GM19372 (cell line): Measurements from ENCODE around the gene MAN2B2.

Experiments used
- ATAC-seq: cut with Tn5 transposase; IDR thresholded peaks from one replicate; pipeline ENCODE4 v1.9.1; 2021; ENCODE audit warnings: mild to moderate bottlenecking, low read depth, moderate library complexity; ENCODE audit not compliant: unreplicated experiment

Gene MAN2B2

GRCh38 chr4:6592804-6593563 lies 18.0 kb downstream of the MAN2B2 start:
- ATAC-seq = no peak

DNA sequence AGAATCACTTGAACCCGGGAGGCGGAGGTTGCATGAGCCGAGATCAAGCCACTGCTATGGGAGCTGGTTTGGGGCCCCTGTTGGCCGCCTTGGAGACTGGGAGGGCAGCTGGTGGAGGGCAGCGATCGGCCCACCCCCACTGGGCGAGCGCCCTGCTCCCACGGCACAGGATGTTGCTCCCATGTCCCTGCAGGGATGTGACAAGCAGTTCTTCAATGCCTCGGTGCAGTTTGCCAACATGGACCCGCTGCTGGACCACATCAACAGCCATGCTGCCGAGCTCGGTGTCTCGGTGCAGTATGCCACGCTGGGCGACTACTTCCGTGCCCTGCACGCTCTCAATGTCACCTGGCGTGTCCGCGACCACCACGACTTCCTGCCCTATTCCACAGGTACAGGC lies 19.4 kb downstream of the MAN2B2 start:
- ATAC-seq = no peak

GRCh38 chr4:6594826-6595355 lies 19.9 kb downstream of the MAN2B2 start:
- no peak for ATAC-seq

- ATAC-seq = no peak
Observed at GRCh38 chr4:6595897-6596537, 21.0 kb downstream of the MAN2B2 start.

DNA sequence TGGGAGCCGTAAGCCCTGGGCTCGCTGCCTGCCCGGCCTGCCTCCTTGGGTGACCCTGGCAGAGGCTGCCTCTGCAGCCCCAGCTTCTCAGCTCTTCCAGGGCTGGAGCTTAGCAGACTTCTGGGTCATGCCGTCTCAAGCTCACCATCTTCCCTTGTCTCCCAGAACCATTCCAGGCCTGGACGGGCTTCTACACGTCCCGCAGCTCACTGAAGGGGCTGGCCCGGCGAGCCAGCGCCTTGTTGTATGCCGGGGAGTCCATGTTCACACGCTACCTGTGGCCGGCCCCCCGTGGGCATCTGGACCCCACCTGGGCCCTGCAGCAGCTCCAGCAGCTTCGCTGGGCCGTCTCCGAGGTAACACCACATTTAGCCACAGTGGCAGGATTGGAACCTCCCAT lies 22.0 kb downstream of the MAN2B2 start:
- no peak for ATAC-seq

DNA sequence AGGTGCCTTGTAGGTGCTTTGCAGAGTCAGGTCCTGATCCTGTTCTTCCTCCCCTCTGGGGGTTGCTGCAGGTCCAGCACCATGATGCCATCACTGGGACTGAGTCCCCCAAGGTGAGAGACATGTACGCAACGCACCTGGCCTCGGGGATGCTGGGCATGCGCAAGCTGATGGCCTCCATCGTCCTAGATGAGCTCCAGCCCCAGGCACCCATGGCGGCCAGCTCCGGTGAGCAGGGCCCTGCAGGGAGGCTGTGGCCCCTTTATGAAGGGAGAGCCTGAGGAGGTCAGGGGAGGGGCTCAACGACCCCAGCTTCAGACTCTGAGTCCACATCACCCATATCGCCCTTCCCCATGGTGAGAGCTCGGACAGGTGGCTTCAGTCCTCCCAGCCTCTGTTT lies 23.1 kb downstream of the MAN2B2 start:
- ATAC-seq = no peak

DNA sequence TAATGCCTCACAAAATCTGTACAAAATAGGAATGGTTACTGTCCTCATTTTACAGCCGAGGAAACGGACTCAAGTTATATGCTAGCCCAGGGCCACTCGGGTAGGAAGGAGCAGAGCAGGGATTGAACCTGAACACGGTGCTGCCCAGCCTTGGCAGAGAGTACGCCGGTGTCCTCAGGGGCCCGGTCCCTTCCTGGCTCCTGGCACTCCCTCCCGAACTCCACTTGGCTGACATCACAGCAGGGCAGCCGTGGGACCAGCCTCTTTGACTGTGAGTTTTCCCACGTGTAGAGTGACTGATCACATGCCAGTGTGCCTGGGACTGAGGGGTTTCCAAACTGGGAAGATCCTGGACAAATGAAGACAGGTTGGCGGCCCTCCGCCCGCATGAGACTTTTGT lies 23.7 kb downstream of the MAN2B2 start:
- ATAC-seq = no peak

GRCh38 chr4:6601661-6602250 lies 26.8 kb downstream of the MAN2B2 start:
- no peak for ATAC-seq

DNA sequence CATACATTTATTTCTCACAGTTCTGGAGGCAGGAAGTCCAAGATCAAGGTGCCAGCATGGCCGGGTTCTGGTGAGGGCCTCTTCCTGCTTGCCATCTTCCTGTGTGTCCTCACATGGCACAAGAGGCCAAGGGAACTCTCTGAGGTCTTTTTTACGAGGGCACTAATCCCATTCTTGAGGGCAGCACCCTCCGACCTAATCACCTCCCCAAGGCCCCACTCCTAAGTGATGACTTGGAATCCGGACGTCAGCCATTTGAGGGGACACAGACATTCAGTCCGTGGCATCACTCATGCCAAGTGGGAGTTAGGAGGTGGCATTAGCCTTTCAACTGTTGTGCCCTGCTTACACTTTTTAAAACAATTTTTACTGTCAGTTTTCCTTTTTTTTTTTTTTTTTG lies 27.3 kb downstream of the MAN2B2 start:
- no peak for ATAC-seq

DNA sequence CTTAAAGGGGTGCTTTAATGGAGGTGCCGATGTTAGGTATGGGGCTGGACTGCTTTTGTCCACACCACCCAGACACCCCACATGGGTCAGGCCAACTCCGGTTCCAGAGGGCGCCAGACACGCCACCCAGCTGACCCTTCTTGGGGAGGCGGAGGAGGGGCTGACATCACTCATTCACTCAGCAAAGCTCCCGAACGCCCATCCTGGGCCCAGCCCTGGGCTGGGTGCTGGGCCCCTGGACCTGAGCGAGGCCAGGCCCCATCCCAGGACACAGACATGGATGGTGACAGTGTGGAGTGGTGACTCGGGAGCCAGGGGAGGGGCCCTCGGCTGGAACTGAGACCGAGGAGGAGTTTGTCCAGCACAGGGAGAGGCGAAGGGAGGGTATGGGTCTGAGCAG lies 28.1 kb downstream of the MAN2B2 start:
- no peak for ATAC-seq

DNA sequence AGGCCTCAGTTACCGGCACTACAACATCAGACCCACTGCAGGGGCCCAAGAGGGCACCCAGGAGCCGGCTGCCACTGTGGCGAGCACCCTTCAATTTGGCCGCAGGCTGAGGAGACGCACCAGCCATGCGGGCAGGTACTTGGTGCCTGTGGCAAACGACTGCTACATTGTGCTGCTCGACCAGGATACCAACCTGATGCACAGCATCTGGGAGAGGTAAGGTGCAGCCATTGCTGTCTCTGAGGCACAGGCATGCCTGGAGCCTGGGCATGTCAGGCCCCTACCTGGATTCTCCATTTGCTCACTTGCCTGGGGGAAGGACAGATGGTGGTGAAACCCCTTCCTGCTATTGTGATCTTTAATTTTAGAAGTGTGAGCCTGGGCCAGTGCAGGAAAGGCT lies 30.1 kb downstream of the MAN2B2 start:
- ATAC-seq = no peak

DNA sequence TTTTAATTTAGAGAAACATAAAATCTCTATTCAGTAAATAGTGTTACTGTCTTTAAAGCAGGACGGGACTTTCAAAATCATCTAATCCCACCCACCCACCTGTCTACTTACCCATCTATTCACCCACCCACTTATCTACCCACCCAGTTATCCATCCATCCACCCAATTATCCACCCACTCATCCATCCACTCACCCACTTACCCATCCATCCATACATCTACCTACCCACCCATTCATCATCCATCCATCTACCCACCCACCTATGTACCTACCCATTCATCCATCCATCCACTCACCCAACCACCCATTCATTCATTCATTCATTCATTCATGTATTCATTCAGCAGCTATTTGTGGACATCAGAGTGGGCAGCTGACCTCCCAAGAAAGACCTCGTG lies 30.6 kb downstream of the MAN2B2 start:
- ATAC-seq = no peak

GRCh38 chr4:6606465-6607235 lies 31.7 kb downstream of the MAN2B2 start:
- ATAC-seq = no peak

- no peak for ATAC-seq
Observed at GRCh38 chr4:6607368-6608055, 32.5 kb downstream of the MAN2B2 start.

- no peak for ATAC-seq
Observed at GRCh38 chr4:6608758-6609414, 33.9 kb downstream of the MAN2B2 start.

- no peak for ATAC-seq
Observed at GRCh38 chr4:6609415-6610079, 34.6 kb downstream of the MAN2B2 start.

GRCh38 chr4:6610856-6611430 lies 36.0 kb downstream of the MAN2B2 start:
- no peak for ATAC-seq

- ATAC-seq = no peak
Observed at GRCh38 chr4:6612961-6613675, 38.1 kb downstream of the MAN2B2 start.
